SK-N-SH (cell line): ENCODE data around the gene DOCK4.

Experiments
- EP300 ChIP-seq, 2 experiments: IDR thresholded peaks; 2 replicates each; pipeline versions ENCODE4 v1.4.0 to v1.6.1; 2012; ENCODE audit warnings: borderline replicate concordance in 1 of 2, low read depth in 1 of 2, low read length in 1 of 2
- FOXJ3 ChIP-seq: sonication (generic); formaldehyde crosslinking; IDR thresholded peaks from 2 replicates; pipeline ENCODE4 v1.5.1; 2020; ENCODE audit warnings: mild to moderate bottlenecking, missing genetic modification reagents
- YY1 ChIP-seq: IDR thresholded peaks from 2 replicates; pipeline ENCODE4 v1.4.0; 2012; ENCODE audit warnings: low read depth, mild to moderate bottlenecking
- TF ChIP-seq, protein P1 (sequence below): IDR thresholded peaks from 2 replicates; pipeline ENCODE4 v1.4.0; 2012; ENCODE audit warnings: low read depth, borderline replicate concordance
- TF ChIP-seq, protein P2 (sequence below): fragments of 200-600 bp; sonication (generic); IDR thresholded peaks from 2 replicates; pipeline ENCODE4 v1.6.1; 2017; ENCODE audit warnings: antibody characterized with exemption, mild to moderate bottlenecking, moderate library complexity
- TF ChIP-seq, protein P3 (sequence below): fragments of 150-350 bp; IDR thresholded peaks from 2 replicates; pipeline ENCODE4 v1.6.1; 2017; ENCODE audit warnings: antibody characterized with exemption, low read length, low read depth, borderline replicate concordance

DNA sequence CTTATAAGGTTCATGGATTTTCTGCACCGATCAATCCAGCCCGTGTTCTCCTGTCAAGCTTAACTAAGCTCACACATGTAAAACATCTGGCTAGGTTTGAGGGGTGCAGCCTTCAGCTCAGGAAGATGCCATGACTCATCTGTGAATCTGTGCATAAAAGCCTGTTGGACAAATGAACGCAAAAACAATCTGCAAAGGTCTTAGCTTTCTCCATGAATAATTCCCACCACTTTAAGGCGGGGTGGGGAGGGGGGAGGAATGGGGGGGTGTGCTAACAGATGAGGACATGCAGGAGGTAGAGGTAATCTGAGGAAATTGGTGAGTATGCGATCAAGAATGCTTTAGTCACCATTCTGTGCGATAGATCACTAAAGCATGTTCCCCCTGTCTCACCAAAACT is 4.8 kb downstream of the DOCK4 start:
- TF ChIP-seq EP300 (IDR thresholded peaks at IDR 0.05; ENCODE audit: borderline replicate concordance in 1 of 2, low read depth in 1 of 2, low read length in 1 of 2), result no peak
- no peak for TF ChIP-seq YY1
- TF ChIP-seq, protein P1, sequence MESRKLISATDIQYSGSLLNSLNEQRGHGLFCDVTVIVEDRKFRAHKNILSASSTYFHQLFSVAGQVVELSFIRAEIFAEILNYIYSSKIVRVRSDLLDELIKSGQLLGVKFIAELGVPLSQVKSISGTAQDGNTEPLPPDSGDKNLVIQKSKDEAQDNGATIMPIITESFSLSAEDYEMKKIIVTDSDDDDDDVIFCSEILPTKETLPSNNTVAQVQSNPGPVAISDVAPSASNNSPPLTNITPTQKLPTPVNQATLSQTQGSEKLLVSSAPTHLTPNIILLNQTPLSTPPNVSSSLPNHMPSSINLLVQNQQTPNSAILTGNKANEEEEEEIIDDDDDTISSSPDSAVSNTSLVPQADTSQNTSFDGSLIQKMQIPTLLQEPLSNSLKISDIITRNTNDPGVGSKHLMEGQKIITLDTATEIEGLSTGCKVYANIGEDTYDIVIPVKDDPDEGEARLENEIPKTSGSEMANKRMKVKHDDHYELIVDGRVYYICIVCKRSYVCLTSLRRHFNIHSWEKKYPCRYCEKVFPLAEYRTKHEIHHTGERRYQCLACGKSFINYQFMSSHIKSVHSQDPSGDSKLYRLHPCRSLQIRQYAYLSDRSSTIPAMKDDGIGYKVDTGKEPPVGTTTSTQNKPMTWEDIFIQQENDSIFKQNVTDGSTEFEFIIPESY, result no peak
- TF ChIP-seq, protein P2, sequence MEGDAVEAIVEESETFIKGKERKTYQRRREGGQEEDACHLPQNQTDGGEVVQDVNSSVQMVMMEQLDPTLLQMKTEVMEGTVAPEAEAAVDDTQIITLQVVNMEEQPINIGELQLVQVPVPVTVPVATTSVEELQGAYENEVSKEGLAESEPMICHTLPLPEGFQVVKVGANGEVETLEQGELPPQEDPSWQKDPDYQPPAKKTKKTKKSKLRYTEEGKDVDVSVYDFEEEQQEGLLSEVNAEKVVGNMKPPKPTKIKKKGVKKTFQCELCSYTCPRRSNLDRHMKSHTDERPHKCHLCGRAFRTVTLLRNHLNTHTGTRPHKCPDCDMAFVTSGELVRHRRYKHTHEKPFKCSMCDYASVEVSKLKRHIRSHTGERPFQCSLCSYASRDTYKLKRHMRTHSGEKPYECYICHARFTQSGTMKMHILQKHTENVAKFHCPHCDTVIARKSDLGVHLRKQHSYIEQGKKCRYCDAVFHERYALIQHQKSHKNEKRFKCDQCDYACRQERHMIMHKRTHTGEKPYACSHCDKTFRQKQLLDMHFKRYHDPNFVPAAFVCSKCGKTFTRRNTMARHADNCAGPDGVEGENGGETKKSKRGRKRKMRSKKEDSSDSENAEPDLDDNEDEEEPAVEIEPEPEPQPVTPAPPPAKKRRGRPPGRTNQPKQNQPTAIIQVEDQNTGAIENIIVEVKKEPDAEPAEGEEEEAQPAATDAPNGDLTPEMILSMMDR, result no peak
- TF ChIP-seq, protein P3, sequence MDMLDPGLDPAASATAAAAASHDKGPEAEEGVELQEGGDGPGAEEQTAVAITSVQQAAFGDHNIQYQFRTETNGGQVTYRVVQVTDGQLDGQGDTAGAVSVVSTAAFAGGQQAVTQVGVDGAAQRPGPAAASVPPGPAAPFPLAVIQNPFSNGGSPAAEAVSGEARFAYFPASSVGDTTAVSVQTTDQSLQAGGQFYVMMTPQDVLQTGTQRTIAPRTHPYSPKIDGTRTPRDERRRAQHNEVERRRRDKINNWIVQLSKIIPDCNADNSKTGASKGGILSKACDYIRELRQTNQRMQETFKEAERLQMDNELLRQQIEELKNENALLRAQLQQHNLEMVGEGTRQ, result no peak
- no peak for TF ChIP-seq FOXJ3
